ENCODE measurements around the gene ADAM21.
"Not testable (repeated sequence)": the region's sequence is repeated elsewhere in the genome, so short reads cannot be mapped to it uniquely, and the experiment has no call there.

The ADAM21 gene

GRCh38 chr14:70426555-70426954, 25.4 kb upstream of the ADAM21 start:
- not testable (repeated sequence) for H3K27me3 ChIP-seq (ENCODE audit: control insufficient read depth in 2 of 2, insufficient read depth in 2 of 2, low read length in 2 of 2); H3K27ac ChIP-seq (ENCODE audit: low read depth in 2 of 2, low read length in 2 of 2); H3K36me3 ChIP-seq (ENCODE audit: control insufficient read depth in 2 of 2, insufficient read depth in 2 of 2, low read length in 2 of 2); H3K4me3 ChIP-seq (ENCODE audit: low read length in 2 of 2); H3K4me1 ChIP-seq (ENCODE audit: control insufficient read depth in 2 of 2, insufficient read depth in 2 of 2, low read length in 2 of 2); H3K9me3 ChIP-seq (ENCODE audit: control insufficient read depth in 2 of 2, low read length in 2 of 2); H3K9ac ChIP-seq (ENCODE audit: low read depth in 1 of 2, low read length in 2 of 2)

GRCh38 chr14:70436867-70437266, 15.1 kb upstream of the ADAM21 start:
- Histone ChIP-seq H3K9ac (ENCODE audit: low read depth in 1 of 2, low read length in 2 of 2) (no peak overlapping the region), H3K27ac (ENCODE audit: low read depth in 2 of 2, low read length in 2 of 2) (no peak overlapping the region), H3K9me3 (ENCODE audit: control insufficient read depth in 2 of 2, low read length in 2 of 2) (peaks cover 6% of the 10 kb centered on the region in 2 donors)

GRCh38 chr14:70441641-70442040, 10.3 kb upstream of the ADAM21 start:
- Histone ChIP-seq H3K27ac (ENCODE audit: low read depth in 2 of 2, low read length in 2 of 2) (no peak overlapping the region), H3K9ac (ENCODE audit: low read depth in 1 of 2, low read length in 2 of 2) (no peak overlapping the region), H3K27me3 (ENCODE audit: control insufficient read depth in 2 of 2, insufficient read depth in 2 of 2, low read length in 2 of 2) (no peaks in the 10 kb centered on the region), H3K36me3 (ENCODE audit: control insufficient read depth in 2 of 2, insufficient read depth in 2 of 2, low read length in 2 of 2) (no peaks in the 10 kb centered on the region), H3K4me3 (ENCODE audit: low read length in 2 of 2) (no peak overlapping the region), H3K9me3 (ENCODE audit: control insufficient read depth in 2 of 2, low read length in 2 of 2) (peaks cover 1 to 8% of the 10 kb centered on the region in 2 donors), H3K4me1 (ENCODE audit: control insufficient read depth in 2 of 2, insufficient read depth in 2 of 2, low read length in 2 of 2) (no peaks in the 10 kb centered on the region)

More at GRCh38 chr14:70436867-70437266, 15.1 kb upstream of the ADAM21 start:
- Histone ChIP-seq H3K4me1 (ENCODE audit: control insufficient read depth in 2 of 2, insufficient read depth in 2 of 2, low read length in 2 of 2) (no peaks in the 10 kb centered on the region), H3K4me3 (ENCODE audit: low read length in 2 of 2) (no peak overlapping the region), H3K27me3 (ENCODE audit: control insufficient read depth in 2 of 2, insufficient read depth in 2 of 2, low read length in 2 of 2) (no peaks in the 10 kb centered on the region), H3K36me3 (ENCODE audit: control insufficient read depth in 2 of 2, insufficient read depth in 2 of 2, low read length in 2 of 2) (no peaks in the 10 kb centered on the region)

- no peak overlapping the region for H3K27ac ChIP-seq (ENCODE audit: low read depth in 2 of 2, low read length in 2 of 2)
- no peaks in the 10 kb centered on the region for H3K27me3 ChIP-seq (ENCODE audit: control insufficient read depth in 2 of 2, insufficient read depth in 2 of 2, low read length in 2 of 2)
- peaks cover 0 to 5% of the 10 kb centered on the region in 2 donors for H3K9me3 ChIP-seq (ENCODE audit: control insufficient read depth in 2 of 2, low read length in 2 of 2)
- no peaks in the 10 kb centered on the region for H3K4me1 ChIP-seq (ENCODE audit: control insufficient read depth in 2 of 2, insufficient read depth in 2 of 2, low read length in 2 of 2)
- no peak overlapping the region for H3K4me3 ChIP-seq (ENCODE audit: low read length in 2 of 2)
- no peaks in the 10 kb centered on the region for H3K36me3 ChIP-seq (ENCODE audit: control insufficient read depth in 2 of 2, insufficient read depth in 2 of 2, low read length in 2 of 2)
- no peak overlapping the region for H3K9ac ChIP-seq (ENCODE audit: low read depth in 1 of 2, low read length in 2 of 2)
Observed at GRCh38 chr14:70442750-70443149, 9.2 kb upstream of the ADAM21 start.

GRCh38 chr14:70448633-70449340, 3.2 kb upstream of the ADAM21 start:
- Histone ChIP-seq H3K27ac (ENCODE audit: low read depth in 2 of 2, low read length in 2 of 2) (no peak overlapping the region), H3K4me1 (ENCODE audit: control insufficient read depth in 2 of 2, insufficient read depth in 2 of 2, low read length in 2 of 2) (no peaks in the 10 kb centered on the region), H3K27me3 (ENCODE audit: control insufficient read depth in 2 of 2, insufficient read depth in 2 of 2, low read length in 2 of 2) (no peaks in the 10 kb centered on the region), H3K4me3 (ENCODE audit: low read length in 2 of 2) (no peak overlapping the region), H3K36me3 (ENCODE audit: control insufficient read depth in 2 of 2, insufficient read depth in 2 of 2, low read length in 2 of 2) (no peaks in the 10 kb centered on the region), H3K9ac (ENCODE audit: low read depth in 1 of 2, low read length in 2 of 2) (no peak overlapping the region), H3K9me3 (ENCODE audit: control insufficient read depth in 2 of 2, low read length in 2 of 2) (no peaks in the 10 kb centered on the region)

- Histone ChIP-seq H3K27ac (ENCODE audit: low read depth in 2 of 2, low read length in 2 of 2) (no peak overlapping the region), H3K9ac (ENCODE audit: low read depth in 1 of 2, low read length in 2 of 2) (no peak overlapping the region), H3K27me3 (ENCODE audit: control insufficient read depth in 2 of 2, insufficient read depth in 2 of 2, low read length in 2 of 2) (no peaks in the 10 kb centered on the region), H3K4me3 (ENCODE audit: low read length in 2 of 2) (no peak overlapping the region), H3K4me1 (ENCODE audit: control insufficient read depth in 2 of 2, insufficient read depth in 2 of 2, low read length in 2 of 2) (no peaks in the 10 kb centered on the region), H3K9me3 (ENCODE audit: control insufficient read depth in 2 of 2, low read length in 2 of 2) (no peaks in the 10 kb centered on the region), H3K36me3 (ENCODE audit: control insufficient read depth in 2 of 2, insufficient read depth in 2 of 2, low read length in 2 of 2) (no peaks in the 10 kb centered on the region)
Observed at GRCh38 chr14:70454731-70455130, 2.8 kb downstream of the ADAM21 start.

- H3K27ac ChIP-seq (ENCODE audit: low read depth in 2 of 2, low read length in 2 of 2), result no peak overlapping the region
- H3K4me1 ChIP-seq (ENCODE audit: control insufficient read depth in 2 of 2, insufficient read depth in 2 of 2, low read length in 2 of 2), result no peaks in the 10 kb centered on the region
- no peak overlapping the region for H3K9ac ChIP-seq (ENCODE audit: low read depth in 1 of 2, low read length in 2 of 2)
- H3K27me3 ChIP-seq (ENCODE audit: control insufficient read depth in 2 of 2, insufficient read depth in 2 of 2, low read length in 2 of 2), result no peaks in the 10 kb centered on the region
- no peaks in the 10 kb centered on the region for H3K9me3 ChIP-seq (ENCODE audit: control insufficient read depth in 2 of 2, low read length in 2 of 2)
- H3K4me3 ChIP-seq (ENCODE audit: low read length in 2 of 2), result no peak overlapping the region
- no peaks in the 10 kb centered on the region for H3K36me3 ChIP-seq (ENCODE audit: control insufficient read depth in 2 of 2, insufficient read depth in 2 of 2, low read length in 2 of 2)
Observed at GRCh38 chr14:70468731-70469130, 16.8 kb downstream of the ADAM21 start.

- not testable (repeated sequence) for H3K9ac ChIP-seq (ENCODE audit: low read depth in 1 of 2, low read length in 2 of 2); H3K36me3 ChIP-seq (ENCODE audit: control insufficient read depth in 2 of 2, insufficient read depth in 2 of 2, low read length in 2 of 2); H3K27ac ChIP-seq (ENCODE audit: low read depth in 2 of 2, low read length in 2 of 2); H3K4me1 ChIP-seq (ENCODE audit: control insufficient read depth in 2 of 2, insufficient read depth in 2 of 2, low read length in 2 of 2); H3K27me3 ChIP-seq (ENCODE audit: control insufficient read depth in 2 of 2, insufficient read depth in 2 of 2, low read length in 2 of 2); H3K9me3 ChIP-seq (ENCODE audit: control insufficient read depth in 2 of 2, low read length in 2 of 2); H3K4me3 ChIP-seq (ENCODE audit: low read length in 2 of 2)
Observed at GRCh38 chr14:70470863-70471563, 19.0 kb downstream of the ADAM21 start.

- H3K4me3 ChIP-seq (ENCODE audit: low read length in 2 of 2), result no peak overlapping the region
- H3K9ac ChIP-seq (ENCODE audit: low read depth in 1 of 2, low read length in 2 of 2), result no peak overlapping the region
- no peak overlapping the region for H3K27ac ChIP-seq (ENCODE audit: low read depth in 2 of 2, low read length in 2 of 2)
- no peaks in the 10 kb centered on the region for H3K4me1 ChIP-seq (ENCODE audit: control insufficient read depth in 2 of 2, insufficient read depth in 2 of 2, low read length in 2 of 2)
- no peaks in the 10 kb centered on the region for H3K36me3 ChIP-seq (ENCODE audit: control insufficient read depth in 2 of 2, insufficient read depth in 2 of 2, low read length in 2 of 2)
- H3K9me3 ChIP-seq (ENCODE audit: control insufficient read depth in 2 of 2, low read length in 2 of 2), result no peaks in the 10 kb centered on the region
- no peaks in the 10 kb centered on the region for H3K27me3 ChIP-seq (ENCODE audit: control insufficient read depth in 2 of 2, insufficient read depth in 2 of 2, low read length in 2 of 2)
Observed at GRCh38 chr14:70472253-70473159, 20.5 kb downstream of the ADAM21 start.

GRCh38 chr14:70473825-70474224, 21.9 kb downstream of the ADAM21 start:
- Histone ChIP-seq H3K27ac (ENCODE audit: low read depth in 2 of 2, low read length in 2 of 2) (no peak overlapping the region), H3K9ac (ENCODE audit: low read depth in 1 of 2, low read length in 2 of 2) (no peak overlapping the region)

More at GRCh38 chr14:70473825-70474224, 21.9 kb downstream of the ADAM21 start:
- Histone ChIP-seq H3K4me3 (ENCODE audit: low read length in 2 of 2) (no peak overlapping the region), H3K4me1 (ENCODE audit: control insufficient read depth in 2 of 2, insufficient read depth in 2 of 2, low read length in 2 of 2) (no peaks in the 10 kb centered on the region), H3K9me3 (ENCODE audit: control insufficient read depth in 2 of 2, low read length in 2 of 2) (no peaks in the 10 kb centered on the region), H3K36me3 (ENCODE audit: control insufficient read depth in 2 of 2, insufficient read depth in 2 of 2, low read length in 2 of 2) (no peaks in the 10 kb centered on the region), H3K27me3 (ENCODE audit: control insufficient read depth in 2 of 2, insufficient read depth in 2 of 2, low read length in 2 of 2) (no peaks in the 10 kb centered on the region)

All from mucosa of rectum (tissue), 2 donors.